Hepatocyte (in vitro differentiated cells): Measurements from ENCODE around the gene RFX4. TPM values are rescaled to one million over a fixed set of nuclear protein-coding genes. Genes with fewer than 3 reads are reported as not detected.

Experiments
- DNase-seq: peaks from one replicate; pipeline ENCODE4 v3.0.0-alpha.2; 2016; ENCODE audit warnings: low spot score
- H2AFZ ChIP-seq: fragments of 200-600 bp; sonication (generic); 2 replicates; pipeline ENCODE4 v1.6.0; 2016; ENCODE audit warnings: antibody characterized with exemption, mild to moderate bottlenecking
- H3K27ac ChIP-seq: fragments of 200-600 bp; sonication (generic); 2 replicates; pipeline ENCODE4 v1.5.1; 2016; ENCODE audit warnings: mild to moderate bottlenecking
- H3K27me3 ChIP-seq: fragments of 200-600 bp; sonication (generic); 2 replicates; pipeline ENCODE4 v1.6.1; 2016
- H3K36me3 ChIP-seq: fragments of 200-600 bp; sonication (generic); replicated peaks from 2 replicates; pipeline ENCODE4 v1.5.1; 2016; ENCODE audit warnings: low read depth; ENCODE audit not compliant: insufficient read depth
- H3K4me1 ChIP-seq: fragments of 200-600 bp; sonication (generic); 2 replicates; pipeline ENCODE4 v1.5.1; 2016; ENCODE audit warnings: mild to moderate bottlenecking, moderate library complexity; ENCODE audit not compliant: insufficient read depth
- H3K4me2 ChIP-seq: fragments of 200-600 bp; sonication (generic); 2 replicates; pipeline ENCODE4 v1.6.0; 2016
- H3K4me3 ChIP-seq: fragments of 200-600 bp; sonication (generic); 2 replicates; pipeline ENCODE4 v1.5.1; 2016; ENCODE audit warnings: mild to moderate bottlenecking
- H3K79me2 ChIP-seq: fragments of 200-600 bp; sonication (generic); 2 replicates; pipeline ENCODE4 v1.6.0; 2017; ENCODE audit warnings: mild to moderate bottlenecking
- H3K9me2 ChIP-seq: fragments of 200-600 bp; sonication (generic); replicated peaks from 2 replicates; pipeline ENCODE4 v1.6.0; 2017; ENCODE audit warnings: mild to moderate bottlenecking; ENCODE audit not compliant: insufficient read depth
- H3K9me3 ChIP-seq: fragments of 200-600 bp; sonication (generic); 2 replicates; pipeline ENCODE4 v1.5.1; 2016; ENCODE audit warnings: low read depth, mild to moderate bottlenecking
- H4K20me1 ChIP-seq: fragments of 200-600 bp; sonication (generic); 2 replicates; pipeline ENCODE4 v1.6.0; 2016; ENCODE audit warnings: mild to moderate bottlenecking; ENCODE audit not compliant: insufficient read depth, poor library complexity, severe bottlenecking
- CTCF ChIP-seq: fragments of 200-600 bp; sonication (generic); IDR thresholded peaks from 2 replicates; pipeline ENCODE4 v1.5.1; 2016; ENCODE audit warnings: antibody characterized with exemption, mild to moderate bottlenecking; ENCODE audit not compliant: poor library complexity
- EZH2 ChIP-seq: fragments of 200-600 bp; sonication (generic); IDR thresholded peaks from 2 replicates; pipeline ENCODE4 v1.6.1; 2016; ENCODE audit warnings: antibody characterized with exemption, mild to moderate bottlenecking, borderline replicate concordance
- EZH2phosphoT487 ChIP-seq: fragments of 200-600 bp; sonication (generic); IDR thresholded peaks from one replicate; pipeline ENCODE4 v1.6.1; 2018; ENCODE audit warnings: antibody characterized with exemption, mild to moderate bottlenecking, low read depth, moderate library complexity; ENCODE audit not compliant: unreplicated experiment, severe bottlenecking
- WGBS: methylation state at CpG from one replicate; pipeline ENCODE4 v1.1.6; 2016; ENCODE audit warnings: low lambda C conversion rate; ENCODE audit errors: missing lambda C conversion rate; 5-methylcytosine and 5-hydroxymethylcytosine counted together
- polyA plus RNA-seq: library from polyadenylated mRNA; unstranded; fragments of >200 nt; fragmentation: Nextera tagmentation; extraction: Ambion mirVana; gene quantifications from 2 replicates; pipeline ENCODE4 v1.2.1, GENCODE V29; 2016
- total RNA-seq: library from RNA; depleted of rRNA; stranded (reverse); fragments of >200 nt; gene quantifications from 2 replicates; pipeline ENCODE4 v1.2.3, GENCODE V29; 2014

RFX4 gene
- total and polyA plus RNA-seq, 2 experiments from 2014 or later = not detected

DNA sequence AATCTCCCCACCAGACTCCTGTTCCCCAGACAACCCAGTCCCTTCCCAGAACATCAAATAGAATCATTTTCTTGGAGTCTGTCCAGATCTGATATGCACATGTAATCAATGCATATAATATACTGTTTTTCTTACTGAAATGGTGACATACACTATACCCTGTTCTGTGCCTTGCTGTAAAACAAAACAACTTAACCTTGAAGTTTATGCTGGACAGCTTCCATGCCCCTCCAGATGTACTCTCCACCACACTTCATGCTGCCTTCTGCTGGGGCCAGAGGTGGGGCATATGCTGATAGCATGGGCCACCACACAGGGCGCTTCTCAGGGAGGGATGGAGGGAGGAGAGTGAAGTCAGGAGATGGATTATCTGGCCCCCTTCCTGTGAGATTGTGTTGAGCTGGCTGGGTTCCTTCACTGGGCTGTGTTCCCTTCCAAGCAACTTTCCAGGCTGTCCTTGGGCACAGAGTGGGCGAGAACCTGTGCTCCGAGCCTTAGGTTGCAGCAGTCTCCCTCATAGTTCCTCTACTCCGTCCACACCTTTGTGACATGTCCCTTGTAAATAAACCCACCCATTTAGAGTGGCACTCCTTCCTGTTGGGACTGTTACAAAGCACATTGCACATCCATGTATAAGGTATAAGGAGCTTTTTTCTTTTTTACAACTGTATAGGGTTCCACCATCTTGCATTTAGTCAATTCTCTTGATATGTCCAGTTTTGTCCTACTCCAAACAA, 114.0 kb downstream of the RFX4 start:
- H3K4me3 ChIP-seq = no peak overlapping the region
- no peak overlapping the region for H3K4me2 ChIP-seq
- DNase-seq = no peak
- 85% methylated on average over 4 of the region's 4 CpGs for WGBS
- no peaks in the 10 kb centered on the region for H3K27me3 ChIP-seq
- no peaks in the 10 kb centered on the region for H3K9me3 ChIP-seq
- H3K4me1 ChIP-seq = no peaks in the 10 kb centered on the region
- H3K79me2 ChIP-seq = no peaks in the 10 kb centered on the region
- H4K20me1 ChIP-seq = no peaks in the 10 kb centered on the region
- H3K36me3 ChIP-seq = no peaks in the 10 kb centered on the region
- H3K9me2 ChIP-seq = no peaks in the 10 kb centered on the region
- no peak overlapping the region for H3K27ac ChIP-seq
- no peak for TF ChIP-seq EZH2phosphoT487
- no peak for TF ChIP-seq CTCF
- no peak for TF ChIP-seq EZH2
- H2AFZ ChIP-seq = no peak overlapping the region

- no peaks in the 10 kb centered on the region for H3K9me2 ChIP-seq
- H3K4me2 ChIP-seq = no peak overlapping the region
- no peak overlapping the region for H2AFZ ChIP-seq
- TF ChIP-seq EZH2phosphoT487 (no peak), CTCF (no peak), EZH2 (no peak)
- WGBS = 72% methylated on average over 3 of the region's 3 CpGs
- no peaks in the 10 kb centered on the region for H3K79me2 ChIP-seq
- H3K36me3 ChIP-seq = no peaks in the 10 kb centered on the region
- no peaks in the 10 kb centered on the region for H3K4me1 ChIP-seq
- no peaks in the 10 kb centered on the region for H4K20me1 ChIP-seq
- DNase-seq = no peak
- H3K27me3 ChIP-seq = no peaks in the 10 kb centered on the region
- no peak overlapping the region for H3K4me3 ChIP-seq
- H3K27ac ChIP-seq = no peak overlapping the region
- no peaks in the 10 kb centered on the region for H3K9me3 ChIP-seq
Measured at GRCh38 chr12:106704081-106704480, 121.3 kb downstream of the RFX4 start.

DNA sequence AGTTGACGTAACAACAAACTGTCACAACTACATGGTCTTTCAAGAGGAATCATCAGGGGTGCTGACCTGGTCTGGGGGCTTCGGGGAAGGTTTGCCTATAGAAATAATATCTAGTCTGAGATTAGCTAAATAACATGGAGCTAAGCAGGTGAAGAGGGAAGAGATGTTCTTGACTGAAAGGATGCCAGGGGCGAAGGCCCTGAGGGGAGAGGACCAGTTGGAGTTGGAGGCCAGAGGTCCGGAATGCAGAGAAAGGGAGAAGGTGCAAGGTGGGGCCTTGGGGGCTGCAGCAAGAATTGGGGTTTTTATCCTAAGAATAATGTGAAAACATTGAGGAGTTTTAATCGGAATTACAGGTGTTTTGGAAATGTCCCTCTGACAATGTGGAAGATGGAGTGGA, 123.2 kb downstream of the RFX4 start:
- no peak overlapping the region for H3K27ac ChIP-seq
- TF ChIP-seq CTCF = no peak
- no peak for TF ChIP-seq EZH2
- no peak for TF ChIP-seq EZH2phosphoT487
- H4K20me1 ChIP-seq = no peaks in the 10 kb centered on the region
- no peaks in the 10 kb centered on the region for H3K4me1 ChIP-seq
- H3K27me3 ChIP-seq = no peaks in the 10 kb centered on the region
- H2AFZ ChIP-seq = no peak overlapping the region
- no peaks in the 10 kb centered on the region for H3K36me3 ChIP-seq
- no peaks in the 10 kb centered on the region for H3K9me3 ChIP-seq
- WGBS = 92% methylated on average over 5 of the region's 5 CpGs
- DNase-seq = no peak
- H3K4me3 ChIP-seq = no peak overlapping the region
- H3K4me2 ChIP-seq = no peak overlapping the region
- no peaks in the 10 kb centered on the region for H3K79me2 ChIP-seq
- H3K9me2 ChIP-seq = no peaks in the 10 kb centered on the region
